ENCODE measurements around the gene PIK3CB. TPM values are rescaled to one million over a fixed set of nuclear protein-coding genes. Genes with fewer than 3 reads are reported as not detected.
"Not testable (repeated sequence)": the region's sequence is repeated elsewhere in the genome, so short reads cannot be mapped to it uniquely, and the experiment has no call there.

PIK3CB gene
- total and polyA plus RNA-seq, 2 donors, result 14.3 to 22.8 TPM

GRCh38 chr3:138806376-138807080 is 28.2 kb downstream of the PIK3CB start:
- Histone ChIP-seq H3K36me3 (ENCODE audit: insufficient read depth) (no peaks in the 10 kb centered on the region), H3K27ac (ENCODE audit: low read depth) (no peak overlapping the region), H3K4me1 (ENCODE audit: insufficient read depth) (peaks cover 1% of the 10 kb centered on the region), H3K4me3 (ENCODE audit: low read depth, low read length) (no peak overlapping the region)
- DNase-seq (ENCODE audit: extremely low spot score), result no peak
- WGBS, result 81% methylated on average over 3 of the region's 3 CpGs

- no peak for DNase-seq (ENCODE audit: extremely low spot score)
- 91% methylated on average over 2 of the region's 2 CpGs for WGBS
- Histone ChIP-seq H3K36me3 (ENCODE audit: insufficient read depth) (no peaks in the 10 kb centered on the region), H3K27ac (ENCODE audit: low read depth) (no peak overlapping the region), H3K4me1 (ENCODE audit: insufficient read depth) (no peaks in the 10 kb centered on the region), H3K4me3 (ENCODE audit: low read depth, low read length) (no peak overlapping the region)
Observed at GRCh38 chr3:138803006-138803653, 31.6 kb downstream of the PIK3CB start.

GRCh38 chr3:138802223-138802622 is 32.5 kb downstream of the PIK3CB start:
- WGBS, result 98% methylated on average over 6 of the region's 6 CpGs
- DNase-seq (ENCODE audit: extremely low spot score); H3K27ac ChIP-seq (ENCODE audit: low read depth): not testable (repeated sequence)

GRCh38 chr3:138801792-138802191 is 32.9 kb downstream of the PIK3CB start:
- Histone ChIP-seq H3K36me3 (ENCODE audit: insufficient read depth) (no peaks in the 10 kb centered on the region), H3K4me3 (ENCODE audit: low read depth, low read length) (no peak overlapping the region), H3K4me1 (ENCODE audit: insufficient read depth) (no peaks in the 10 kb centered on the region), H3K27ac (ENCODE audit: low read depth) (no peak overlapping the region)
- 92% methylated on average over 3 of the region's 3 CpGs for WGBS
- DNase-seq (ENCODE audit: extremely low spot score), result no peak

More at GRCh38 chr3:138802223-138802622, 32.5 kb downstream of the PIK3CB start:
- not testable (repeated sequence) for H3K4me1 ChIP-seq (ENCODE audit: insufficient read depth); H3K36me3 ChIP-seq (ENCODE audit: insufficient read depth); H3K4me3 ChIP-seq (ENCODE audit: low read depth, low read length)

GRCh38 chr3:138800248-138800647 is 34.5 kb downstream of the PIK3CB start:
- Histone ChIP-seq H3K4me3 (ENCODE audit: low read depth, low read length) (no peak overlapping the region), H3K4me1 (ENCODE audit: insufficient read depth) (no peaks in the 10 kb centered on the region), H3K36me3 (ENCODE audit: insufficient read depth) (no peaks in the 10 kb centered on the region), H3K27ac (ENCODE audit: low read depth) (no peak overlapping the region)
- WGBS, result 99% methylated on average over 2 of the region's 2 CpGs
- no peak for DNase-seq (ENCODE audit: extremely low spot score)

GRCh38 chr3:138799822-138800221 is 34.9 kb downstream of the PIK3CB start:
- Histone ChIP-seq H3K36me3 (ENCODE audit: insufficient read depth) (no peaks in the 10 kb centered on the region), H3K4me1 (ENCODE audit: insufficient read depth) (no peaks in the 10 kb centered on the region), H3K27ac (ENCODE audit: low read depth) (no peak overlapping the region), H3K4me3 (ENCODE audit: low read depth, low read length) (no peak overlapping the region)
- no peak for DNase-seq (ENCODE audit: extremely low spot score)
- WGBS, result 93% methylated on average over 3 of the region's 3 CpGs

GRCh38 chr3:138797508-138798038 is 37.2 kb downstream of the PIK3CB start:
- Histone ChIP-seq H3K4me1 (ENCODE audit: insufficient read depth) (no peaks in the 10 kb centered on the region), H3K36me3 (ENCODE audit: insufficient read depth) (peaks cover 2% of the 10 kb centered on the region), H3K4me3 (ENCODE audit: low read depth, low read length) (no peak overlapping the region), H3K27ac (ENCODE audit: low read depth) (no peak overlapping the region)
- DNase-seq (ENCODE audit: extremely low spot score), result no peak
- WGBS, result 99% methylated on average over 1 of the region's 1 CpG

- no peak overlapping the region for H3K4me3 ChIP-seq (ENCODE audit: low read depth, low read length)
- H3K4me1 ChIP-seq (ENCODE audit: insufficient read depth), result no peaks in the 10 kb centered on the region
- H3K36me3 ChIP-seq (ENCODE audit: insufficient read depth), result peaks cover 2% of the 10 kb centered on the region
- WGBS, result 95% methylated on average over 5 of the region's 5 CpGs
- DNase-seq (ENCODE audit: extremely low spot score), result no peak
- no peak overlapping the region for H3K27ac ChIP-seq (ENCODE audit: low read depth)
Observed at GRCh38 chr3:138796761-138797160, 38.0 kb downstream of the PIK3CB start.

- Histone ChIP-seq H3K36me3 (ENCODE audit: insufficient read depth) (no peaks in the 10 kb centered on the region), H3K4me1 (ENCODE audit: insufficient read depth) (no peaks in the 10 kb centered on the region), H3K27ac (ENCODE audit: low read depth) (no peak overlapping the region), H3K4me3 (ENCODE audit: low read depth, low read length) (no peak overlapping the region)
- 82% methylated on average over 3 of the region's 3 CpGs for WGBS
- DNase-seq (ENCODE audit: extremely low spot score), result no peak
Observed at GRCh38 chr3:138786788-138787271, 47.9 kb downstream of the PIK3CB start.

GRCh38 chr3:138785951-138786350 is 48.8 kb downstream of the PIK3CB start:
- no peak for DNase-seq (ENCODE audit: extremely low spot score)
- no peaks in the 10 kb centered on the region for H3K4me1 ChIP-seq (ENCODE audit: insufficient read depth)
- no peak overlapping the region for H3K27ac ChIP-seq (ENCODE audit: low read depth)
- H3K4me3 ChIP-seq (ENCODE audit: low read depth, low read length), result no peak overlapping the region
- no peaks in the 10 kb centered on the region for H3K36me3 ChIP-seq (ENCODE audit: insufficient read depth)

GRCh38 chr3:138785362-138785857 is 49.3 kb downstream of the PIK3CB start:
- H3K4me3 ChIP-seq (ENCODE audit: low read depth, low read length); H3K4me1 ChIP-seq (ENCODE audit: insufficient read depth); H3K27ac ChIP-seq (ENCODE audit: low read depth); DNase-seq (ENCODE audit: extremely low spot score); H3K36me3 ChIP-seq (ENCODE audit: insufficient read depth): not testable (repeated sequence)
- WGBS, result 86% methylated on average over 7 of the region's 7 CpGs

GRCh38 chr3:138782755-138783154 is 52.0 kb downstream of the PIK3CB start:
- Histone ChIP-seq H3K4me3 (ENCODE audit: low read depth, low read length) (no peak overlapping the region), H3K27ac (ENCODE audit: low read depth) (no peak overlapping the region), H3K36me3 (ENCODE audit: insufficient read depth) (no peaks in the 10 kb centered on the region), H3K4me1 (ENCODE audit: insufficient read depth) (no peaks in the 10 kb centered on the region)
- WGBS, result 93% methylated on average over 1 of the region's 1 CpG
- DNase-seq (ENCODE audit: extremely low spot score), result no peak

GRCh38 chr3:138781012-138781470 is 53.7 kb downstream of the PIK3CB start:
- 78% methylated on average over 5 of the region's 5 CpGs for WGBS

GRCh38 chr3:138778643-138779042 is 56.1 kb downstream of the PIK3CB start:
- Histone ChIP-seq H3K4me3 (ENCODE audit: low read depth, low read length) (no peak overlapping the region), H3K36me3 (ENCODE audit: insufficient read depth) (no peaks in the 10 kb centered on the region), H3K27ac (ENCODE audit: low read depth) (no peak overlapping the region), H3K4me1 (ENCODE audit: insufficient read depth) (no peaks in the 10 kb centered on the region)
- 97% methylated on average over 2 of the region's 2 CpGs for WGBS
- no peak for DNase-seq (ENCODE audit: extremely low spot score)

More at GRCh38 chr3:138781012-138781470, 53.7 kb downstream of the PIK3CB start:
- Histone ChIP-seq H3K36me3 (ENCODE audit: insufficient read depth) (no peaks in the 10 kb centered on the region), H3K27ac (ENCODE audit: low read depth) (no peak overlapping the region), H3K4me1 (ENCODE audit: insufficient read depth) (no peaks in the 10 kb centered on the region), H3K4me3 (ENCODE audit: low read depth, low read length) (no peak overlapping the region)
- DNase-seq (ENCODE audit: extremely low spot score), result no peak
